Stimulated activated CD8-positive, alpha-beta memory T cell treated with anti-CD3 and anti-CD28 coated beads, Interleukin-12 subunit alpha, Interleukin-12 subunit beta, amount 100 ng/mL, for 24 hours (primary cell): ENCODE results near the gene PXK.

Experiments
- DNase-seq: peaks from one replicate; pipeline ENCODE4 v3.0.0-alpha.2; 2020; ENCODE audit errors: extremely low read depth

PXK gene

GRCh38 chr3:58466899-58467563 lies 134.3 kb downstream of the PXK start:
- no peak for DNase-seq

- DNase-seq = no peak
These were observed 136.4 kb downstream of the PXK start for GRCh38 chr3:58469096-58469495.

- DNase-seq = no peak
These were observed 137.8 kb downstream of the PXK start for GRCh38 chr3:58470363-58471024.

- DNase-seq = no peak
These were observed 138.6 kb downstream of the PXK start for GRCh38 chr3:58471025-58471887.

GRCh38 chr3:58473275-58473674 lies 140.6 kb downstream of the PXK start:
- DNase-seq = no peak

- no peak for DNase-seq
These were observed 141.7 kb downstream of the PXK start for GRCh38 chr3:58474348-58474911.

- no peak for DNase-seq
These were observed 142.4 kb downstream of the PXK start for GRCh38 chr3:58474967-58475578.
